ELF-1 (cell line): ENCODE results near the gene MICA.
A peak's percentile ranks its signal among the peaks of the same experiment; 100 is the strongest.
"Not testable (repeated sequence)": the region's sequence is repeated elsewhere in the genome, so short reads cannot be mapped to it uniquely, and the experiment has no call there.

Experiments
- DNase-seq: peaks from one replicate; pipeline ENCODE4 v3.0.0-alpha.2; 2016; ENCODE audit warnings: low read depth, low spot score

MICA gene

DNA sequence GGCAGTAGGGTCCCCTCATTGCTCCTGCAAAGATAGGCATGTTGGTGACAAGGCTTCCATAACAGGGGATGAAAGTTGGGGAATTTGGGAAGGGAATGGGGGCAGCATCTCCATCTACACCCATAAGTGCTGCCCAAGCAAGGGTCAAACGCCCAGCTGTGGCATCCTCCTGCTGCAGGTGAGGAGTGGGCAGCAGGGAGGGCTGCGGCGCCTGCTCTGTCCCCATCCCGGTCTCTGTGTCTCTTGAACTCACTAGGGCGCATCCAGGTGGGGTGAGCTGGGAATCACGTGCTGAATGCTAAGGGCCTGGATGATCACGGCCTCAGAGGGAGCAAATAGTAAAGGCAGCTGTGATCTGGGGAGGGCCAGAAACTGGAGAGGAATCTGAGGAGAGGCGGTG is 9.1 kb downstream of the MICA start:
- DNase-seq, result no peak

DNA sequence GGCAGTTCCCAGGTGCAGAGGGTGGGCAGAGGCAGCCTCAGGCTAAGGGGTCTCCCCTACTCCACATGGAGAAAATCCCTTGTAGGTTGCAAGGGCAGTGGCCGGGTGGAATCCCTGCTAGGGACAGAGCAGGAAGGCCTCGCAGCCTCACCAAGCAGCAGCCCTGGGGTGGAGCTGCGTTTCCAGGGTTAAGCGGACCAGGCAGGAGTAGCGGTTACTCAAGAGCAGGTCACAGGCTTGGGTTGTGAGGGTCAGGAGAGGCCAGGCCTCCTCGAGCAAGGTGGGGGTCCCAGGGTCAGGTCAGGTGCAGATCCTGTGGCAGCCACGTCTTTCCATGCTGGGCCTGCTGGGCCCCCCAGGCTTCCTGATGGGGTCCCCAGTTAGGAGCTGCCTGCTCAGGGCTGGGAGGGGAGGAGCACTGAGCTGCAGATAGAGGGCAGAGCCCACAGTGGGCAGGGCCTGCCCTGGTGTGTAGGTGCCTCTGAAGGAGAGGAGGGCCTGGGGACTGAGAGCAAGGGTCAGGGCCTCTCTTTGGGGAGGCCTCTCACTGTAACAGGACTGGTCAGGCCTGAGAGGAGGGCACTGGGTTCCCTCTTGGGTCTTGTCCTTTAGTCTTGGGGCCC is 10.9 kb downstream of the MICA start:
- not testable (repeated sequence) for DNase-seq

DNA sequence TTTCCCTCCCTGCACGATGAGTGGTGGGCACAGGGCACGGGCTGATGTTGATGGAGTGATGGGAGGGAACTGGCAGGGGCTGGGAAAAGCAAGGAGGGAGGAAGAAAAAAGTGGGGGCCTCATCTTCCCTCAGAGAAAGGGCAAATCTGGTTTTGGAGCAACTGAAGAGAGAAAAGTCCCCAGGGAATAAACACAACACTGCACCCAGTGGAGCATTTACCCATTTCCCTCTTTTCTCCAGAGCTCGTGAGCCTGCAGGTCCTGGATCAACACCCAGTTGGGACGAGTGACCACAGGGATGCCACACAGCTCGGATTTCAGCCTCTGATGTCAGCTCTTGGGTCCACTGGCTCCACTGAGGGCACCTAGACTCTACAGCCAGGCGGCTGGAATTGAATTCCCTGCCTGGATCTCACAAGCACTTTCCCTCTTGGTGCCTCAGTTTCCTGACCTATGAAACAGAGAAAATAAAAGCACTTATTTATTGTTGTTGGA is 11.4 kb downstream of the MICA start:
- DNase-seq, result no peak

DNA sequence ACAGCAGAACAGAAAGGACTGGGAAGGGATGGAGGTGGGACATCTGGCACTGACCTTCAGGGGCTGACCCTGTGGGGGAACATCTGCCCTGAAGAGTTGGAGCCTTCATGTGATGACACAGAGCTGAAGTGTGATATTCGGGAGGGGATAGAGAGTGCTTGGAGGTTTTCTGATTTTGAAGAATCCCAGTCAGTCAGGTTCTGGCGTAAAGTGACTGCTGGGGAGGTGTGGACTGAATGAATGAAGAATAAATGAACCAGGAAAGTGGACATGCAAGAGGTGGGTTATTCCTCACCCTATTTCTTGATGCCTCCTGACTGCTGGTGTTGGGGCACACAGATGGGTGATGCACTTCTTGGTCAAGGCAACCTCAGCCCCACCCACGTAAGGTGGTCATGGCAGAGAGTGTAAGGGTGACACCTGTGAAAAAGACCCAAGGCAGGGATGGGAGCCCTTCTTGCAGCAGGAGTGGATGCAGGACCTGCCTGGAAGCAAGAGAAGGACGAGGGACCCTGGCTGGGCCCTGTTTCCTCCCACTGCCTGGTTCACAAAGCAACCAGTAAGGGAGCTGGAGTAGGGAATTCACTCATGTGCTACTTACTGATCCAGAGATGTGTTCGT is 13.1 kb downstream of the MICA start:
- no peak for DNase-seq

- no peak for DNase-seq
Measured at GRCh38 chr6:31418251-31418650, 14.9 kb downstream of the MICA start.

DNA sequence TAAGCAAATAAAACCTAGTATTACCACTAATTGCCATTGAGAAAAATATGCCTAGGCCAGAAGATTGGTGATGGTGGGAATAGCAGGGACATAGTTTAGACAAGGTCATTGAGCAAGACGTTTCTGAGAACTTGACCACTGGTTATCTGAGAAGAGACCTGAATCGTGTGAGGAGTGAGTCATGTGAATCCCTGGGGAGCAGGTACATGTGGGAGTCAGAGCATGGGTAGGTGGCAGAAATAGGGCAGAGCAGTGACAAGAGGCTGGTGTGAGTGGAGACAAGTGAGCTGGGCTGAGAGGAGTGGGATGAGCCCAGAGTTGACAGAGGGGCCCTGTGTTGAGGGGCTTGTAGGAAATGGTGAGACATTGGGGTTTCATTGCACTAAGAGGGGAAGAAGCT is 16.4 kb downstream of the MICA start:
- no peak for DNase-seq

DNA sequence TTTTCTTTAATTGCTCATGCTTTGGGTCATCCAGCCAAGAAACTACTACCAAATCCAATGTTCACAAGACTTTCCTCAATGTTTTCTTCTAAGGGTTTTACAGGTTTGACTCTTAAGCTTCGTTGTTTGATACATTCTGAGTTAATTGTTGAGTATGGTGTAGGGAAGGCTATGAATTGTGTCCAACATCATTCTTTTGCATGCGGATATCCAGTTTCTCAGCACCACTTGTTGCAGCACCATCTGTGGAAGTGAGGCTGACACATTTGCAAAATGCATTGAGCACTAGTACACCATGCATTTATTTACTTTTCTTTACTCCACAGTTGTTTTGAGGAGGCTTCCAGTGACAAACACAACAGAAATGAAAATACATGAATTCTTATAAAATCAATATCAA is 17.2 kb downstream of the MICA start:
- no peak for DNase-seq

- DNase-seq, result no peak
Measured at GRCh38 chr6:31422587-31422986, 19.2 kb downstream of the MICA start.

- no peak for DNase-seq
Measured at GRCh38 chr6:31423550-31423949, 20.2 kb downstream of the MICA start.

DNA sequence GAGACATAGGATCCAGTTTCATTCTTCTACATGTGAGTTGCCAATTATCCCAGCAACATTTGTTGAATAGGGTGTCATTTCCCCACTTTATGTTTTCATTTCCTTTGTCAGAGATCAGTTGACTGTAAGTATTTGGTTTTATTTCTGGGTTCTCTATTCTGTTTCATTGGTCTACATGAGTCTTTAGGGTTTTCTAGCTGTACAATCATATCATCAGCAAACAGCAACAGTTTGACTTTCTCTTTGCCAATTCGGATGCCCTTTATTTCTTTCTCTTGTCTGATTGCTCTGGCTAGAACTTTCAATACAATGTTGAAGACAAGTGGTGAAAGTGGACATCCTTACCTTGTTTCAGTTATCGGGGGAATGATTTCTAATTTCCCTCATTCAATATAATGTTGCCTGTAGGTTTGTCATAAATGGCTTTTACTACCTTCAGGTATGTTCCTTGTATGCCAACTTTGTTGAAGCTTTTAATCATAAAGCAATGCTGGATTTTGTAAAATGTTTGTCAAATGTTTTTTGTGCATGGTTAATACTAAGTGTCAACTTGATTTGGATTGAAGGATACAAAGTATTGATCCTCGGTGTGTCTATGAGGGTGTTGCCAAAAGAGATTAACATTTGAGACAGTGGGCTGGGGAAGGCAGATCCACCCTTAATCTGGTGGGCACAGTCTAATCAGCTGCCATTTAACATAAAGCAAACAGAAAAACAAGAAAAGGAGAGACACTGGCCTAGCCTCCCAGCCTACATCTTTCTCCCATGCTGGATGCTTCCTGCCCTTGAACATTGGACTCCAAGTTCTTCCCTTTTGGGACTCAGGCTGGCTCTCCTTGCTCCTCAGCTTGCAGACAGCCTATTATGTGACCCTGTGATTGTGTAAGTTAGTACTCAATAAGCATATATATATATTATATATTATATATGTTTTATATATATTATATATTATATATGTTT is 23.3 kb downstream of the MICA start:
- DNase-seq, result no peak

DNA sequence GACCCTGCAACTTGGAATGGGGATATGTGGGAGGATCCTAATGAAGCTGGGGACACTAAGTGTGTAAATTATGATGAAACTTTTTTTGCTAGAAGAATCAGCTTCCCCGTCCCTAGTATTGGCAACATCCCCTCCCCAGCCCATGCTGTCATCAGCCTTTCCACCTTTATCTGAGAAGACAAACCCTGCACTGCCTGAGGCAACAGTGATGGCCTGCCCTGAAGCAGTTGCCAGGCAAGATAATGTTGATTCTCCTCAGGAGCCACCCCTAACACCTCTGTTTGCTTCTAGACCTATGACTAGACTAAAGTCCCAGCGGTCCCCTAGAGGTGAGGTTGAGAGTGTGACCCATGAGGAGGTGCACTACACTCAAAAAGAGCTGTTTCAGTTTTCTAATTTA is 27.1 kb downstream of the MICA start:
- DNase-seq, result no peak

GRCh38 chr6:31435051-31435450 is 31.7 kb downstream of the MICA start:
- DNase-seq, result not testable (repeated sequence)

DNA sequence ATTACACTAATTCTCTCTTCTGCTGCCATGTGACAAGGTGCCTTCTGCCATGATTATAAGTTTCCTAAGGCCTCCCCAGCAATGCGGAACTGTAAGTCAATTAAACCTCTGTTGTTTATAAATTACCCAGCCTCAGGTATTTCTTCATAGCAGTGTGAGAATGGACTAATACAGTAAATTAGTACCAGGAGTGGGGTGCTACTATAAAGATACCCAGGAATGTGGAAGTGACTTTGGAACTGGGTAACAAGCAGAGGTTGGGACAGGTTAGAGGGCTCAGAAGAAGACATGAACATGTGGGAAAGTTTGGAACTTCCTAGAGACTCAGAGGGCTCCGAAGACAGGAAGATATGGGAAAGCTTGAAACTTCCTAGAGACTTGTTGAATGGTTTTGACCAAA is 34.8 kb downstream of the MICA start:
- no peak for DNase-seq

- peak; percentile 6 for DNase-seq
Measured at GRCh38 chr6:31438677-31439076, 35.3 kb downstream of the MICA start.

DNA sequence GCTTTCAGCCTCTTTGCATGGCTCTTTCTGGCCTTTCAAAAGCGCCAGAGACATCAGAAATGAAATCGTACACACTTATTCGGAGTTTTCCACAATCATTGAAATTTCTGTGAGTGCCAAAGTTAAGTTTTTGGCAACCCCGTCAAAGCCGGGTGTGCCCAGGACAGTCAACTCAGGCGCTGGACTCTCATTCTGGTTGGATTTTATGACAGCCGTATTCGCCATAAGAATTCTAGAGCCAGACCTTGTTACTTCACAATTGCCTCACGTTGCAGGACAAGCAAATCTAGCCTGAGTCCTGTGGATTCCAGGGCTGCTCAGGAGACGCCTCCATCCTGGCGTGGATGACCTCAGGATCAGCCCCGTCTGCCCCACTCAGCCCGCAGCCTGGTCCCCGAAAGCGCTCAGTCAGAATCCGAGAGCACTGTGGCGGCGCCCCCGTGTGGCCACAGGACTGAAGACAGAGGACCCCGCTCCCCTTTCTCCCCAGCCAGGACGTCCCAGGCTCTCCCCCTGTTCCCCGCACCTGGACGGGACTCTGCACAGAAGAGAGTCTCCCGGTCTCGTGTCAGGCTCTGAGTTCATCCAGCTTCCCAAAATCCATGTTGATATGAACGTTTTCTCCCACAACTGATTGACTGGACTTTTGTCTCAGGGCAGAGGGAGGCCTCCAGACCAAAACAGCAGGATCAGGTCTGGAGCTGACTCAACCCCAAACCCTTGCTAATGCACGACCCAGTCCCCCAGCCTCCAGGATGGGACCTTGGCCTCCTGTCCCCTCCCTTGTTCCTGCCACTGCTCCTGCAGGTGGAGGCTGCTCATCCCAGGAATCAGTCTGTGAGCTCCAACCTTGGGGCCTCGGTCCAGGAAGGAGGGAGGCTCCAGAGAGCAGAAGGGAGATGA is 38.2 kb downstream of the MICA start:
- peak; percentile 64 for DNase-seq

GRCh38 chr6:31446481-31446880 is 43.1 kb downstream of the MICA start:
- no peak for DNase-seq

DNA sequence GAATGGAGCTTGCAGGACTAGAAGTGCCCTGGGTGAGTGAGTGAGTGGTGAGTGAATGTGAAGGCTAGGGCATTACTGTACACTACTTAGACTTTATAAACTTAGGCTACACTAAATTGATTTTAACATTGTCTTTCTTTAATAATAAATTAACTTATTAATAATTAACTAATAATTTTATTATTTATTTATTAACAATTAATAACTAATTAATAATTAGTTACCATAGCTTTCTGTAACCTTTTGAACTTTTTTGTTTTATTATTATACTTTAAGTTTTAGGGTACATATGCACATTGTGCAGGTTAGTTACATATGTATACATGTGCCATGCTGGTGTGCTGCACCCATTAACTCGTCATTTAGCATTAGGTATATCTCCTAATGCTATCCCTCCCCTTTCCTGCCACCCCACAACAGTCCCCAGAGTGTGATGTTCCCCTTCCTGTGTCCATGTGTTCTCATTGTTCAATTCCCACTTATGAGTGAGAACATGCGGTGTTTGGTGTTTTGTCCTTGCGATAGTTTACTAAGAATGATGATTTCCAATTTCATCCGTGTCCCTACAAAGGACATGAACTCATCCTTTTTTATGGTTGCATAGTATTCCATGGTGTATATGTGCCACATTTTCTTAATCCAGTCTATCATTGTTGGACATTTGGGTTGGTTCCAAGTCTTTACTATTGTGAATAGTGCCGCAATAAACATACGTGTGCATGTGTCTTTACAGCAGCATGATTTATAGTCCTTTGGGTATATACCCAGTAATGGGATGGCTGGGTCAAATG is 43.8 kb downstream of the MICA start:
- DNase-seq, result not testable (repeated sequence)

GRCh38 chr6:31450751-31451150 is 47.4 kb downstream of the MICA start:
- DNase-seq, result no peak

GRCh38 chr6:31452859-31453258 is 49.5 kb downstream of the MICA start:
- no peak for DNase-seq

GRCh38 chr6:31453259-31453658 is 49.9 kb downstream of the MICA start:
- no peak for DNase-seq

- DNase-seq, result not testable (repeated sequence)
Measured at GRCh38 chr6:31459864-31460263, 56.5 kb downstream of the MICA start.
